ENCODE data around the gene LUC7L3.

GRCh38 chr17:50769884-50770283 lies 50.5 kb downstream of the LUC7L3 start:
- TF ChIP-seq, protein P1, sequence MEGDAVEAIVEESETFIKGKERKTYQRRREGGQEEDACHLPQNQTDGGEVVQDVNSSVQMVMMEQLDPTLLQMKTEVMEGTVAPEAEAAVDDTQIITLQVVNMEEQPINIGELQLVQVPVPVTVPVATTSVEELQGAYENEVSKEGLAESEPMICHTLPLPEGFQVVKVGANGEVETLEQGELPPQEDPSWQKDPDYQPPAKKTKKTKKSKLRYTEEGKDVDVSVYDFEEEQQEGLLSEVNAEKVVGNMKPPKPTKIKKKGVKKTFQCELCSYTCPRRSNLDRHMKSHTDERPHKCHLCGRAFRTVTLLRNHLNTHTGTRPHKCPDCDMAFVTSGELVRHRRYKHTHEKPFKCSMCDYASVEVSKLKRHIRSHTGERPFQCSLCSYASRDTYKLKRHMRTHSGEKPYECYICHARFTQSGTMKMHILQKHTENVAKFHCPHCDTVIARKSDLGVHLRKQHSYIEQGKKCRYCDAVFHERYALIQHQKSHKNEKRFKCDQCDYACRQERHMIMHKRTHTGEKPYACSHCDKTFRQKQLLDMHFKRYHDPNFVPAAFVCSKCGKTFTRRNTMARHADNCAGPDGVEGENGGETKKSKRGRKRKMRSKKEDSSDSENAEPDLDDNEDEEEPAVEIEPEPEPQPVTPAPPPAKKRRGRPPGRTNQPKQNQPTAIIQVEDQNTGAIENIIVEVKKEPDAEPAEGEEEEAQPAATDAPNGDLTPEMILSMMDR (IDR thresholded peaks at IDR 0.05) = no peak
- TF ChIP-seq POLR2A (IDR thresholded peaks at IDR 0.05) = no peak
